Measurements from ENCODE around the gene MACROD2. TPM values are rescaled to one million over a fixed set of nuclear protein-coding genes. Genes with fewer than 3 reads are reported as not detected.

Gene MACROD2
- total and polyA plus RNA-seq, 2 of the 4 experiments (the other 2 are of a cell fraction): not detected

- TF ChIP-seq FOS (IDR thresholded peaks at IDR 0.05; ENCODE audit: low read depth, low read length) (no peak), NFE2L2 (IDR thresholded peaks at IDR 0.05; ENCODE audit: low read depth, low read length) (no peak), CTCF (conservative IDR thresholded peaks at IDR 0.05; ENCODE audit: low read depth, low read length) (no peak)
- no peak overlapping the region for H3K18ac ChIP-seq (ENCODE audit: low read depth, low read length)
- no peak overlapping the region for H2BK15ac ChIP-seq (ENCODE audit: low read depth, low read length)
- no peak overlapping the region for H2BK5ac ChIP-seq (ENCODE audit: low read depth, low read length, poor library complexity, severe bottlenecking)
- H2BK120ac ChIP-seq (ENCODE audit: low read depth, low read length): no peak overlapping the region
- no peaks in the 10 kb centered on the region for H3K79me1 ChIP-seq (ENCODE audit: low read depth in 1 of 2, low read length in 2 of 2)
- no peak overlapping the region for H3K14ac ChIP-seq (replicated peaks; ENCODE audit: low read depth, low read length)
- no peaks in the 10 kb centered on the region for H3K4me1 ChIP-seq (ENCODE audit: control insufficient read depth, insufficient read depth, low read length)
- H4K20me1 ChIP-seq (ENCODE audit: insufficient read depth, low read length): no peaks in the 10 kb centered on the region
- no peak overlapping the region for H2AFZ ChIP-seq (replicated peaks; ENCODE audit: low read length, poor library complexity)
- no peak overlapping the region for H3K23ac ChIP-seq (ENCODE audit: low read depth, low read length)
- ChIA-PET POLR2A (ENCODE audit: unreplicated experiment) (interaction anchor here (0.6 kb wide), 1 partner anchor 348 kb away, joined by 5 read pairs; no protein-coding TSS in a partner anchor), CTCF (no interaction called here)
- no peak overlapping the region for H4K8ac ChIP-seq (ENCODE audit: low read depth in 2 of 2, low read length in 2 of 2)
- no peak overlapping the region for H3K4me2 ChIP-seq (ENCODE audit: low read depth, low read length)
- dilution Hi-C loops (cut with HindIII; ENCODE audit: low sequenced_read_pairs, unreplicated experiment) (no loop called here), intact Hi-C loops (cut with micrococcal nuclease) (no loop called here), in situ Hi-C loops (cut with MboI; ENCODE audit: low sequenced_read_pairs) (no loop called here)
- no peak overlapping the region for H2BK20ac ChIP-seq (ENCODE audit: low read depth, low read length)
- H3K9me3 ChIP-seq (ENCODE audit: control insufficient read depth, insufficient read depth, low read length): peaks cover 3% of the 10 kb centered on the region; the same call in 1 of the 2 replicates
- no peak overlapping the region for H3K4ac ChIP-seq (ENCODE audit: low read depth, low read length)
- no peak overlapping the region for H2AK5ac ChIP-seq (ENCODE audit: low read depth, low read length)
- no peaks in the 10 kb centered on the region for H3K9me1 ChIP-seq (ENCODE audit: insufficient read depth, low read length)
- H3K56ac ChIP-seq (ENCODE audit: extremely low read depth, insufficient read depth, low read length): no peak overlapping the region
- no peak overlapping the region for H3K9ac ChIP-seq (ENCODE audit: low read depth, low read length)
- DNase-seq (no peak), ATAC-seq (ENCODE audit: low read depth) (no peak)
- no peaks in the 10 kb centered on the region for H3K27me3 ChIP-seq (ENCODE audit: control insufficient read depth, insufficient read depth, low read length)
- H3K27ac ChIP-seq (ENCODE audit: insufficient read depth, low read length): no peak overlapping the region
- WGBS, 2 experiments (ENCODE audit: extremely low coverage in 2 of 2, insufficient read length in 1 of 2): no CpG with 5 or more reads among the region's 4 CpGs
- H2AK9ac ChIP-seq (replicated peaks; ENCODE audit: low read depth, low read length, poor library complexity): no peak overlapping the region
- no peak overlapping the region for H3K4me3 ChIP-seq (ENCODE audit: insufficient read depth, low read depth, low read length)
- BruUV-seq (replicated peaks): no TSS peak
- H4K91ac ChIP-seq (ENCODE audit: insufficient read depth, low read depth, low read length): no peak overlapping the region
- H3K36me3 ChIP-seq (ENCODE audit: control insufficient read depth, insufficient read depth, low read length): no peaks in the 10 kb centered on the region
- no peak overlapping the region for H4K5ac ChIP-seq (ENCODE audit: low read depth, low read length)
Observed at GRCh38 chr20:15528391-15529111, 1533.2 kb downstream of the MACROD2 start.

Data from IMR-90 (cell line).